ENCODE data around the gene TMEM161A.

The TMEM161A gene

DNA sequence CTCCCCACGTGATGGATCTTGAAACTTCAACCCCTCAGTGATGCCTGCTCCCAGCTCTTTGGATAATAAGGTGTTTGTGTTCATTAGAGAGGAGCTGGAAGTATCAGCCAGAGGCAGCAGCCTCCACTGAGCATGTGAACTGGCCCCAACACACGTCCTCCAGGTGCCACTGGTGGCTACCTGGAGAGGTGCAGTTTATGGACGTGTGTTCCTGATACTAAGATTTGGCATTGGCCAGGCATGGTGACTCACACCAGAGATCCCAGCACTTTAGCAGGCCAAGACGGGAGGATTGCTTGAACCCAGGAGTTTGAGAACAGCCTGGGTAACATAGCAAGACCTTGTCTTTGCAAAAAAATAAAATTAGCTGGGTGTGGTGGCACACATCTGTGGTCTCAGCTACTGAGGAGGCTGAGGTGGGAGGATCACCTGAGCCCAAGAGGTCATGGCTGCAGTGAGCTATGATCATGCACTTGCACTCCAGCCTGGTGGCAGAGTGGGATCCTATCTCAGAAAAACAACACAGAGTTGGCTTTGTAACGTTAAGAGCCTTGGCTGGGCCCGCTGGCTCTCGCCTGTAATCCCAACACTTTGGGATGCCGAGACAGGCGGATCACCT, 40.1 kb downstream of the TMEM161A start:
- in situ Hi-C loops (cut with HindIII; ENCODE audit: low sequenced_read_pairs): no loop called here

DNA sequence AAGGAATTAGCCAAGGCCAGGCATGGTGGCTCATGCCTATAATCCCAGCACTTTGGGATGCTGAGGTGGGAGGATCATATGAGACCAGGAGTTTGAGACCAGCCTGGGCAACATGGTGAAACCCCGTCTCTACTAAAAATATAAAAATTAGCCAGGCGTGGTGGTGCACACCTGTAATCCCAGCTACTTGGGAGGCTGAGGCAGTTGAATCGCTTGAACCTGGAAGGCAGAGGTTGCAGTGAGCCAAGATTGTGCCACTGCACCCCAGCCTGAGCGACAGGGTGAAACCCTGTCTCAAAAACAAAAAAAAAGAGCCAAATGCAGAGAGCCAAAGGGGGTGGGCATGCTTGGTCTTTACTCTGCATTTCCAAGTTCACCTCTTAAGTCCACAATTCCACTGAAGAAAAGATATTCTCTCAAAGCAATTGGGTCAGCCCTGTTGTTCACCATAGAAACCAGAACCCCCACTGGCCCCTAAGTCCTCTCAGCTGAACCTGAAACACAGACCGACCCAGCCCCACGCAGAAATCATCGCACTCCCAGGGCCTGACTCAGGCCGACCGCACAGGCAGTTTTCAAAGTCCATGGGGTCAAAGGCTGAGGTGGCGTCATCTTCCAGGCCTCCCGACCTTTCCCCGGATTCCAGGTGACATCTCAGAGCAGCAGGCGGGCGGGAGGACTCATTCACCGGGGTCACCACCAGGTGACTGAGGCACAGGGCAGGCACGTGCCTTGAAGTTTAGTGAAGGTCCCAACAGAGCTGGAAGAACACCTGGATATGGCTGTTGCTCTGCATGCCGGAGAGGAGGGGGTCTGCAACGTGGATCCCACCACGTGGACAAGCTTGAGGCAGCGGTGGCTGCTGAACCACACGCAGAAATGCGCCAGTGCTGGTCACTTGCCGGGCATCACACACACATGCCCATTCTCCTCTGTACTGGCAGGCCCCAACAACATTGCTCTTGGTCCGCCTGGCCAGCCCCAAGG, 41.3 kb downstream of the TMEM161A start:
- in situ Hi-C loops (cut with HindIII; ENCODE audit: low sequenced_read_pairs): no loop called here

DNA sequence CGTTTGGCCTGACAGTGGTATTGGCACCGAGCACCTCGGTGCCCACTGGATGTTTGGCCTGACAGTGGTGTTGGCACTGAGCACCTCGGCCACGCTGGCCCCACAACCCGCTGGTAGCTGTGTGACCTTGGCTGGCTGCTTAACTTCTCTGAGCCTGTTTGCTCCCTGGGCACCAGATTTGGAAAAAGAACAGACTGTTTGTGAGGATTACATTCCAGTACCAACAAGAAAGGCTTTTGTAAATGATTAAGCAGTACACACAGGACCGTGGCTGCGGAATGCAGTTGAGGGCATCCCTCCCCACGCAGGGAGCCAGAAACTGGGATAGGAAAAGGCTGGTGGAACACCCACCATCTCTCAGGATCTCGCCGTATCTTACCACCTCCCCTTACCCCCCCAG, 42.6 kb downstream of the TMEM161A start:
- in situ Hi-C loops (cut with HindIII; ENCODE audit: low sequenced_read_pairs): no loop called here

DNA sequence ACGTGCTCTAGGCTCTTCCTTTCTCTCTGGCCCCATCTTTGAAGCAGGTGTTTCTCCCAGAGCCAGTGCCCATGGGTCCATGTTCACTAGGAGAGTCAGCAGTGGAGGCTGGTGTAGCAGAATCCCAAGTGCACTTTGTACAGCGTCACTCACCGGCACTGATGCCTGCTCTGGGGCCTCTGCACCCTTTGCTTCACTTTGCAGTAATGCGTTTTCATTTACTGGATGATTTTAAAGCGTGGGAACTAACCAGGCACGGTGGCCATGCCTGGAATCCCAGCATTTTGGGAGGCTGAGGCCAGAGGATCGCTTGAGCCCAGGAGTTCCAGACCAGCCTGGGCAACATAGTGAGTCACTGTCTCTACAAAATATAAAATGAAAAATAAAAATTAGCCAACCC, 43.8 kb downstream of the TMEM161A start:
- in situ Hi-C loops (cut with HindIII; ENCODE audit: low sequenced_read_pairs): no loop called here

DNA sequence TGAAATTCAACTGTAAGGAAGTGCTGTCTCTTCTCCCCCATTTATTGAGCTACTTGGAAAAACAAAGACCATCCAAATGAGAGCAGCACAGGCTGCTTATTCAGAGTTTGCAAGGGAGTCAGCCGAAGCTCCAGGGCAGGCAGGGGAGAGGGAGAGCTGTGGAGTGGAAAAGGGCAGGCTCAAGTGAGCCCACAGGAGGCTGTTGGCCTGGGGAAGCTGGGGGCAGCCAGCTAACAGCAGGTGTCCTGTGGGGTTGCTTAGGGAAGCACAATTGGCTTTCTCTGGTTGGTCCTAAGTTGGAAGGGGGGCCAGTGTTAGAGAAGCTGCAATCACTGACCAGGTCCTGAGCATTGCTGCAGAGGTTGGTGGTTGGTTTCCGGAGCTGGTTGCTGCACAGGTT, 50.6 kb downstream of the TMEM161A start:
- in situ Hi-C loops (cut with HindIII; ENCODE audit: low sequenced_read_pairs): no loop called here

DNA sequence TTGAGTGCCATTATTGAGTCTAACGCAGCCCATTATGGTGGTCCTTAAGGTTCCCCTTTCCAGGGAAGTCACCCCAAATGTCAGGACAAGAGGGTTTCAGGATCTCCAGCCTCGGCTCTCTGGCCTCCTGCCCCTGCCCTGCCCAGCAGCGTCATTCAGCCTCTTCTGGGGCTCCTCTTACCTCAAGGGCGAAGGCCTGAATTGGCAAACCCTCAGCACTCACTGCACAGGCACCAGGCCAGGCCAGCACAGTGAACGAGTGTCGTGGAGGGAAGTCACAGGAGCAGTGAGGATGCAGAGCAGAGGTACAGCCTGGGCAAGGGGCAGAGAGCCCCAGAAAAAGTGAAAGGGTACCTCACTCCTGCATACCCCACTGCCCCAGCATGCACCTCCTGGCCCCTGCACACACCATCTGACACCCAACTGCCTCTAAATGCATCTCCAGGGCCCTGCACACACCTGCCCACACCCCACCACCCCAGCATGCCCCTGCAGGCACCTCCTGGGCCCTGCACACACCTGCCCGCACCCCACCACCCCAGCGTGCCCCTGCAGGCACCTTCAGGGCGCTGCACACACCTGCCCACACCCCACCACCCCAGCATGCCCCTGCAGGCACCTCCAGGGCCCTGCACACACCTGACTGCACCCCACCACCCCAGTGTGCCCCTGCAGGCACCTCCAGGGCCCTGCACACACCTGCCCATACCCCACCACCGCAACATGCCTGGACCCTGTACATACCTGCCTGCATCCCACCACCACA, 54.7 kb downstream of the TMEM161A start:
- in situ Hi-C loops (cut with HindIII; ENCODE audit: low sequenced_read_pairs): no loop called here

DNA sequence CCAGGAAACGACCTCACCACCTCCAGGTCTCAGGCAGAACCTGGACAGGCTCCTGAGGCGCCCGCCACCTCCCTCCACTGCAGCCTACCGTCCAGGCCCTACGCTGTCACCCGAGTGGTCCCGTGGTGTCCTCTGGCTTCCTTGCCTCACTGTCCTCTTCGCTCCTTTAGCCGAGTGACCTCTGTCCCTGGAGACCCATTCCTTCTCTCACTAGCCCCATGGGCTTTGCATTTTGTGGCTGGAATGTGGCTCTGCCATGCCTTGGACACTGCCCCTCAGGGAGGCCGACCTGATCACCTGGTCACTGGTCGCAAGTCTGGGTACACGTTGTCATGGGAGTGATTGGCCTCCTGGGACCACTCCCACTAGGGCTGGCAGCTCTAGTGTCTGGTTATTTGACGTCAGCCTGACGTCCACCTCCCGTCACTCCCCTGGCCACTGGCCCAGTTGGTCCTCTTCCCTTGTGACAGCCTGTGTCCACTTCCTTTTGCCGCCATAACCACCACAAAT, 56.6 kb downstream of the TMEM161A start:
- in situ Hi-C loops (cut with HindIII; ENCODE audit: low sequenced_read_pairs): no loop called here

DNA sequence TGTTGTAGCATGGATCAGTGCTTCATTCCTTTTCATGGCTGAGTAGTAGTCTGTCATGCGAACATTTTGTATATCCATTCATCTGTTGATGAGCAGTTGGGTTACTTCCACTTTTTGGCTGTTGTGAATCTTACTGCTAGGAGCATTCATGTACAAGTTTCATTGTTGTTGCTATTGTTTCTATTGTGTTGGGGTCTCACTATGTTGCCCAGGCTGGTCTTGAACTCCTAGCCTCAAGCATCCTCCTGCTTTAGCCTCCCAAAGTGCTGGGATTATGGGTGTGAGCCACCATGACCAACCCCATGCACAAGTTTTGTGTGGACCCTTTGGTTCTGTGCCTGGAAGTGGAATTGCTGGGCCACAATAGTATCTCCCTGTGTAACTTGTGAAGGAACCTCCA, 58.7 kb downstream of the TMEM161A start:
- in situ Hi-C loops (cut with HindIII; ENCODE audit: low sequenced_read_pairs): no loop called here

DNA sequence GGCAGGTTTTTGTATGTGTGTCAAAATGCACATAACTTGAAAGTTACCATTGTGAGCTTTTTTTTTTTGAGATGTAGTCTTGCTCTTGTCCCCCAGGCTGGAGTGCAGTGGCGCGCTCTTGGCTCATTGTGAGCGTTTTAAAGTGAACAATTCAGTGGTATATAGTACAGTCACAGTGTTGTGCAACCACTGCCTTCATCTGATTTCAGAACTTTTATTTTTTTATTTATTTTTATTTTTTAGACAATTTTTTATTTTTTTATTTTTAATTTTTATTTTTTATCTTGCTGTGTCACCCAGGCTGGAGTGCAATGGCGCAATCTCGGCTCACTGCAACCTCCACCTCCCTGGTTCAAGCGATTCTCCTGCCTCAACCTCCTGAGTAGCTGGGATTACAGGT, 59.5 kb downstream of the TMEM161A start:
- in situ Hi-C loops (cut with HindIII; ENCODE audit: low sequenced_read_pairs): no loop called here

DNA sequence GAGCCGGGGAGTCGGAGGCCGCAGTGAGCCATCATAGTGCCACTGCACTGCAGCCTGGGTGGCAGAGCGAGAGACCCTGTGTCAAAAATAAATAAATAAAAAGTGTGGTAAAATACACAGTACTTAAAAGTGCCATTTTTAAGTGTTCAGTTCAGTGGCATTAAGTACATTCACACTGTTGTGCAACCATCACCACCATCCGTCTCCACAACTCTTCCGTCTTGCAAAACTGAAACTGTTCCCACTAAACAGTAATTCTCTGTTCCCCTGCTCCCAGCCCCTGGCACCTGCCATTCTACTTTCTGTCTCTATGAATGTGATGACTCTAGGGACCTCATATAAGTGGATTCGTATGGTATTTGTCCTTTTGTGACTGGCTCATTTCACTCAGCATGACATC, 61.2 kb downstream of the TMEM161A start:
- in situ Hi-C loops (cut with HindIII; ENCODE audit: low sequenced_read_pairs): no loop called here

DNA sequence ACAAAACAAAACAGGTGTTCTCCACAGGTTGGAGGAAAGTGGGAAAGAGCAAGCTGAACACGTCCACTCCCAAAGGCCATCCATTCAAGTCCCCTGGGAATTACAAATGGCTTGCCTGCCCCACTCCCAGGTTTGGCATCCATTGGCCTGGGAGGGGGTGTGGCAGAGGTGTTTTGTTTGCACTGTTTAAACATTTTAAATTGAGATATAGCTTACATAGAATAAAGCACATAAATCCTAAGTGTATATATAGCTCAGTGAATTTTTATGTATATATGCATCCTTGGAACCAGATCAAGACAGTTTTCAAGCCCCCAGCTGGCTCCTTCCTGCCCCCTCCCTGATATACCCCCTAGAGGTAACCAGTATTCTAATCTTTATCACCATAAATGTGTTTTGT, 61.8 kb downstream of the TMEM161A start:
- in situ Hi-C loops (cut with HindIII; ENCODE audit: low sequenced_read_pairs): no loop called here

DNA sequence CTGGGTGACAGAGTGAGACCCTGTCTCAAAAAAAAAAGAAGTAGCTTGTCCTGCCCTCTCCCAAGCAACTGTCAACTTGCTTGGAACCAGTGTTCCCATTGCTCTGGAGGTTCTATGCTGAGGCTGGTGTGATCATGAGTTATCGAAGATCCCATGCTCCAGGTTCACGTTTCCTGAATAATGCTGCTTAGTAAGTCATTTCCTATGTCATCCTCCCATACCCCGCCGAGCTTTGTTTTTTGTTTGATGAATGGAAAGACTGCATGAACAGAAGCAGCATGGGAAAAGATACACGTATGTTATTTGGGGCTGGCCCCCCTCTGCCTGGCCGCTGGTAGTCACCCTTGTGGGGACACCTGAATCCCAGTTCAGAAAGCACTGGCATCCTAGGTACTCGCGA, 63.2 kb downstream of the TMEM161A start:
- in situ Hi-C loops (cut with HindIII; ENCODE audit: low sequenced_read_pairs): no loop called here

DNA sequence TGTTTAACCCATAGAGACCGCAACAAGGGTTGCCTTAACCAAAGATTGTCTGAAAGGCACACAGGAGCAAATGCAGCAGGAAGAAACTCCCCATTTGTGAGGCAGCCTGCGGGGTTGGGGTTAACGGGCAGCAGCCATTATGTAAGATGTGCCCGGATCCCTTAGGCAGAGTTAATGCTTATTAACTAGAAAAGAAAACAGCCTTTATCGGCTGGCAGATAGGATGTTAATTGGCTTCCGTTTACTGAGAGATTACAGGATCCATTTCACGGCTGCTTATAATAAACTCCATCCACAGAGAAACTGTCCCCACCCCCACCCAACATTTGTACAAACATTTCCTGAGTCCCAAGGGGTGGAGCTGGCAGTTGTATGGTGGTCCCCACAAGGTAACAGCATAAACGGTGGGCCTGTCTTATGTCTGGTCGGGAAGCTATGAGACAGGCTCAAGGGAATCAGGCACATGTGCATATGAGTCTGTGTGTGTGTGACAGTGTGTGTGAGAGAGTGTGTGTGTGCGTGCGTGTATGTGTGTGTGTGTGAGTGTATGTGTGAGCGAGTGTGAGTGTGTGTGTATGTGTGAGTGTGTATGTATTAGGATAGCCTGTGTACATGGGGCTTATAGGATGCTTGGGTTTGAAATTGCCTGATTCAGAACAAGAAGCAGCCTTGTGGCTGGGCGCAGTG, 63.9 kb downstream of the TMEM161A start:
- in situ Hi-C loops (cut with HindIII; ENCODE audit: low sequenced_read_pairs): no loop called here

DNA sequence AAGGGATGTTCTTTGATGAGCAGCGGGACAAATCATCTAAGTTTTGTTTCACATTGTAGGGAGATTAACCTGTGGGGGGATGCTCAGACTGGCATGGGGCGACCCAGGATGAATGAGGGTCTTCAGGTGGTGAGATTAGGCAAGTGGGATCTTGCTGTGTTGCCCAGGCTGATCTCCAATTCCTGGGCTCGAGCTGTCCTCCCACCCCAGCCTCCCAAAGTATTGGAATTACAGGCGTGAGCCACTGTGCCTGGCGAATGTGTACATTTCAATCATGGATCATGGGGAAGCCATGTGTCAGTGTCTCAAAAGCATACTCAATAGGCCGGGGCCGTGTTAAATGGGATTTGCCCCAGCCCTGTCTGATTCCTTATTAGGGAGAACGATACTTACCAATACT, 66.4 kb downstream of the TMEM161A start:
- in situ Hi-C loops (cut with HindIII; ENCODE audit: low sequenced_read_pairs): no loop called here

Data from DLD1 (cell line).